ENCODE measurements around the gene FOXP1. TPM values are rescaled to one million over a fixed set of nuclear protein-coding genes. Genes with fewer than 3 reads are reported as not detected.

Gene FOXP1
- total RNA-seq, 1 experiment from 2014 or later: 75.3 TPM

DNA sequence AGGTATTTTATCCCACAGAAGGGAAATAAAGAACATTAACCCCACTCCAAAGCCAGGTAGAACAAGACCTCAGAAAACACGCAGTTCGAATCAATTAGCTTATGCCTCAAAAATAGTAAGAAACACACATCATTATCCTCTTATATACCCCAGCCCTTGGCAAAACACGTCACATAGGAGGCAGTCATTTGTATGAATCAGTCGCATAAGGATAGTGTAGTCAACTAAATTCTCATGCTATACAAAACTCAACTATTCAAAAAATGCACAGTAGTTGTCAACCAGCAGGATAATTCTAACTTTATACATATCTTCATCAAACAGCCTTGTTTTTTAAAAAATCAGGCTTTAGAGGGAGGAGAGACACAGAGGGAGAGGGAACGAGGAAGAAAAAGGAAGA is 298.4 kb downstream of the FOXP1 start:
- WGBS (ENCODE audit: extremely low coverage, insufficient read length, low lambda C conversion rate): no CpG with 5 or more reads among the region's 5 CpGs
- Mint-ChIP-seq H3K9me3 (no peaks in the 10 kb centered on the region), H3K4me3 (no peak overlapping the region)

More for the DNA sequence above, 298.4 kb downstream of the FOXP1 start:
- Histone ChIP-seq H3K18ac (ENCODE audit: insufficient read length, low read depth, low read length) (no peak overlapping the region), H3K23me2 (ENCODE audit: insufficient read length, low read depth, low read length, poor library complexity, severe bottlenecking) (no peaks in the 10 kb centered on the region), H3T11ph (ENCODE audit: low read length) (no peak overlapping the region), H4K8ac (replicated peaks; ENCODE audit: insufficient read length, low read depth, low read length) (no peak overlapping the region), H3K23ac (ENCODE audit: insufficient read length, low read depth, low read length) (no peak overlapping the region), H3K14ac (ENCODE audit: insufficient read depth, low read length) (no peak overlapping the region), H3K27me3 (ENCODE audit: insufficient read depth, low read length) (no peaks in the 10 kb centered on the region), H3K27ac (ENCODE audit: insufficient read length, low read depth, low read length) (no peak overlapping the region), H4K91ac (ENCODE audit: insufficient read length, low read depth, low read length) (no peak overlapping the region), H2AFZ (ENCODE audit: low read length) (no peak overlapping the region), H2AK5ac (ENCODE audit: insufficient read length, low read length) (no peak overlapping the region), H2BK12ac (ENCODE audit: insufficient read length, low read depth, low read length) (no peak overlapping the region), H2BK120ac (ENCODE audit: low read depth, low read length, poor library complexity, severe bottlenecking) (no peak overlapping the region), H2BK20ac (ENCODE audit: low read depth, low read length, poor library complexity, severe bottlenecking) (no peak overlapping the region), H3K4me2 (ENCODE audit: insufficient read depth, insufficient read length, low read length) (no peak overlapping the region), H4K5ac (ENCODE audit: insufficient read length, low read depth, low read length) (no peak overlapping the region), H3K56ac (ENCODE audit: insufficient read length, low read depth, low read length) (no peak overlapping the region), H3K9ac (ENCODE audit: extremely low read depth, insufficient read length, low read length) (no peak overlapping the region), H4K20me1 (ENCODE audit: control insufficient read depth, insufficient read depth, insufficient read length) (no peaks in the 10 kb centered on the region), H3K79me2 (ENCODE audit: insufficient read depth, low read length) (no peaks in the 10 kb centered on the region; the same call in 1 of the 2 replicates), H2BK5ac (ENCODE audit: insufficient read length, low read length) (no peak overlapping the region), H2BK15ac (ENCODE audit: low read depth, low read length) (no peak overlapping the region), H3K4me1 (ENCODE audit: insufficient read depth, low read length) (peaks cover 2% of the 10 kb centered on the region; the same call in 1 of the 2 replicates), H3K79me1 (ENCODE audit: insufficient read depth, low read depth, low read length, poor library complexity, severe bottlenecking) (no peaks in the 10 kb centered on the region), H3K4ac (ENCODE audit: low read depth, low read length) (no peak overlapping the region), H3K9me3 (ENCODE audit: control insufficient read depth, low read depth, low read length) (no peaks in the 10 kb centered on the region)
- Mint-ChIP-seq H3K27me3 (ENCODE audit: low read depth) (no peaks in the 10 kb centered on the region), H3K36me3 (ENCODE audit: insufficient read depth in 1 of 3, low read depth in 3 of 3) (peaks cover 0 to 16% (median 15%) of the 10 kb centered on the region in 3 experiments; a peak in 6 of 7 replicates), H3K27ac (no peak overlapping the region), H3K4me1 (peaks cover 17 to 25% of the 10 kb centered on the region in 2 experiments)
- TF ChIP-seq CTCF (conservative IDR thresholded peaks at IDR 0.05): no peak
- DNase-seq: no peak

Data from H9 (cell line).